Activated naive CD8-positive, alpha-beta T cell treated with anti-CD3 and anti-CD28 coated beads, Interleukin-2, amount 50 U/mL, for 24 hours (primary cell): Measurements from ENCODE around the gene FUT4.

Experiments used
- ATAC-seq: fragments of 150-1000 bp; cut with Tn5 transposase; one replicate; pipeline ENCODE4 v1.10.0; 2021
- DNase-seq: peaks from one replicate; pipeline ENCODE4 v3.0.0; 2021
- H3K27ac Mint-ChIP-seq: one replicate; pipeline ENCODE4 v1.8.0; 2021; ENCODE audit warnings: mild to moderate bottlenecking, mixed read lengths
- H3K27me3 Mint-ChIP-seq: one replicate; pipeline ENCODE4 v1.8.0; 2021; ENCODE audit warnings: mixed read lengths
- H3K36me3 Mint-ChIP-seq: one replicate; pipeline ENCODE4 v1.8.0; 2021; ENCODE audit warnings: low read depth, mixed read lengths
- H3K4me1 Mint-ChIP-seq: one replicate; pipeline ENCODE4 v1.8.0; 2021; ENCODE audit warnings: mixed read lengths
- H3K4me3 Mint-ChIP-seq: one replicate; pipeline ENCODE4 v1.8.0; 2021; ENCODE audit warnings: mild to moderate bottlenecking, moderate library complexity, mixed read lengths
- H3K9me3 Mint-ChIP-seq: one replicate; pipeline ENCODE4 v1.8.0; 2021; ENCODE audit warnings: mixed read lengths

FUT4 gene

DNA sequence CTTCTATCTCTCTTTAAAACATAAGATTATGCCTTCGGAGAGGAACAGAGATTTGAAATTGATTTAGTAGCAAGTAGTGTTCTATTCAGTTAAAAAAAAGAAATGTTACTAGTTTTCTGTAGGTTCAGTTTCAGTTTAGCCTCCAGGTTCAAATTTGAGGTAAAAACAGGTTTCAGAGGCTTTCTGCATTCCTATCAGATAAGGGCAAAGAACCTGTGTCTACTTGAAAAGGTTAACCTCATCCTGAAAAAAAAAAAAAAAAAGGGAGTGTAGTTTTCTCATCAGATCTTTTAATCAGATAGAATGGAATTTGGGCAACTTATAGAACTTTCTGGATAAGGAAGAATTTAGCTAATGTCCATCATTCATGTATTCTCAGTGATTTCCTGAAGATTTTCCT is 19.4 kb upstream of the FUT4 start:
- Mint-ChIP-seq H3K27ac (no peak overlapping the region), H3K27me3 (peaks cover 2% of the 10 kb centered on the region), H3K4me1 (no peaks in the 10 kb centered on the region), H3K36me3 (no peaks in the 10 kb centered on the region), H3K9me3 (no peaks in the 10 kb centered on the region), H3K4me3 (no peak overlapping the region)
- ATAC-seq (no peak), DNase-seq (no peak)

- Mint-ChIP-seq H3K4me3 (no peak overlapping the region), H3K27me3 (peaks cover 2% of the 10 kb centered on the region), H3K36me3 (no peaks in the 10 kb centered on the region), H3K4me1 (no peaks in the 10 kb centered on the region), H3K9me3 (no peaks in the 10 kb centered on the region), H3K27ac (no peak overlapping the region)
- ATAC-seq (no peak), DNase-seq (no peak)
Observed at GRCh38 chr11:94525546-94526324, 18.0 kb upstream of the FUT4 start.

- Mint-ChIP-seq H3K27me3 (peaks cover 4% of the 10 kb centered on the region), H3K27ac (no peak overlapping the region), H3K9me3 (no peaks in the 10 kb centered on the region), H3K36me3 (no peaks in the 10 kb centered on the region), H3K4me1 (no peaks in the 10 kb centered on the region), H3K4me3 (no peak overlapping the region)
- DNase-seq (no peak), ATAC-seq (no peak)
Observed at GRCh38 chr11:94526645-94527438, 16.9 kb upstream of the FUT4 start.

- Mint-ChIP-seq H3K4me3 (no peak overlapping the region), H3K27ac (no peak overlapping the region), H3K27me3 (peaks cover 5% of the 10 kb centered on the region), H3K36me3 (no peaks in the 10 kb centered on the region), H3K9me3 (no peaks in the 10 kb centered on the region), H3K4me1 (no peaks in the 10 kb centered on the region)
- DNase-seq (no peak), ATAC-seq (no peak)
Observed at GRCh38 chr11:94528551-94528950, 15.2 kb upstream of the FUT4 start.

DNA sequence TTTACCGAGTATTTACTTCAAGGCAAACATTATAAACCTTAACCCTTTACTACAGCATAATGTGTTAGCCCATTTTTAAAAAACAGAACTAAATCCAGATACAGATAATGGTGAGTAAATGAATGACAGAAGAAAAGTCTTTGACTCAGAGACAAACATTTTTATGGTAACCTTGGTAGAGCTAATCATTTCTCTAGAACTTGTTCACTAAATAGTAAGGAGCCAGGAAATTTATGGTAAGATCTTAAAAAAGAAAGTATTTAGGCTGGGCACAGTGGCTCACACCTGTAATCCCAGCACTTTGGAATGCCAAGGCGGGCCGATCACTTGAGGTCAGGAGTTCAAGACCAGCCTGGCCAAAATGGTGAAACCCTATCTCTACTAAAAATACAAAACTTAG is 11.5 kb upstream of the FUT4 start:
- Mint-ChIP-seq H3K4me1 (no peaks in the 10 kb centered on the region), H3K27ac (no peak overlapping the region), H3K27me3 (peaks cover 15% of the 10 kb centered on the region), H3K36me3 (no peaks in the 10 kb centered on the region), H3K9me3 (no peaks in the 10 kb centered on the region), H3K4me3 (no peak overlapping the region)
- DNase-seq (no peak), ATAC-seq (no peak)

- ATAC-seq (no peak), DNase-seq (no peak)
- H3K36me3 Mint-ChIP-seq, result no peaks in the 10 kb centered on the region
- H3K27ac Mint-ChIP-seq, result no peak overlapping the region
- peaks cover 21% of the 10 kb centered on the region for H3K27me3 Mint-ChIP-seq
- H3K9me3 Mint-ChIP-seq, result no peaks in the 10 kb centered on the region
- no peaks in the 10 kb centered on the region for H3K4me1 Mint-ChIP-seq
- no peak overlapping the region for H3K4me3 Mint-ChIP-seq
Observed at GRCh38 chr11:94533206-94533605, 10.5 kb upstream of the FUT4 start.

- DNase-seq (no peak), ATAC-seq (no peak)
- no peaks in the 10 kb centered on the region for H3K4me1 Mint-ChIP-seq
- no peaks in the 10 kb centered on the region for H3K36me3 Mint-ChIP-seq
- no peak overlapping the region for H3K4me3 Mint-ChIP-seq
- no peak overlapping the region for H3K27ac Mint-ChIP-seq
- no peaks in the 10 kb centered on the region for H3K9me3 Mint-ChIP-seq
- H3K27me3 Mint-ChIP-seq, result peaks cover 22% of the 10 kb centered on the region
Observed at GRCh38 chr11:94533696-94534630, 9.8 kb upstream of the FUT4 start.

DNA sequence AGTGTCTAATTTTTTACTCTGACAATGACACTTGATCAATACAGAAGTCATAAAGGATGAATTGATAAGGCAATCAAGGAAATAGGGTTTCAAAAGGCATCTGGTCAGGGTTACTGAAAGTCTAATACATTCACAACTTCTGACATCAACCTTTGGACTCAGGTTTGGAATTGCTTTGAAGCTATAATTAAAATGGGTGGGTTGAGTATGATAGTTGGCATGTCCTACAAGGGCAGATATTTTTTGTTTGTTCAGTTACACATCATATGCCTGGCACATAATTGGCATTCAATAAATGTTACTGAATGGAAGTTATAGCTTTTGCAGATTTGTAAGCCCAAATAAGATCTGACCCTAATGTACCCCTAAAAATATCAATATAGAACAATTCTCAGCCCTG is 7.3 kb upstream of the FUT4 start:
- no peaks in the 10 kb centered on the region for H3K9me3 Mint-ChIP-seq
- no peak overlapping the region for H3K4me3 Mint-ChIP-seq
- peaks cover 23% of the 10 kb centered on the region for H3K27me3 Mint-ChIP-seq
- no peaks in the 10 kb centered on the region for H3K36me3 Mint-ChIP-seq
- ATAC-seq, result no peak
- no peak overlapping the region for H3K27ac Mint-ChIP-seq
- no peak for DNase-seq
- H3K4me1 Mint-ChIP-seq, result no peaks in the 10 kb centered on the region

- Mint-ChIP-seq H3K27ac (no peak overlapping the region), H3K9me3 (no peaks in the 10 kb centered on the region), H3K4me1 (peaks cover 2% of the 10 kb centered on the region), H3K27me3 (peaks cover 23% of the 10 kb centered on the region), H3K36me3 (no peaks in the 10 kb centered on the region), H3K4me3 (no peak overlapping the region)
- no peak for ATAC-seq
- no peak for DNase-seq
Observed at GRCh38 chr11:94537031-94537600, 6.6 kb upstream of the FUT4 start.

DNA sequence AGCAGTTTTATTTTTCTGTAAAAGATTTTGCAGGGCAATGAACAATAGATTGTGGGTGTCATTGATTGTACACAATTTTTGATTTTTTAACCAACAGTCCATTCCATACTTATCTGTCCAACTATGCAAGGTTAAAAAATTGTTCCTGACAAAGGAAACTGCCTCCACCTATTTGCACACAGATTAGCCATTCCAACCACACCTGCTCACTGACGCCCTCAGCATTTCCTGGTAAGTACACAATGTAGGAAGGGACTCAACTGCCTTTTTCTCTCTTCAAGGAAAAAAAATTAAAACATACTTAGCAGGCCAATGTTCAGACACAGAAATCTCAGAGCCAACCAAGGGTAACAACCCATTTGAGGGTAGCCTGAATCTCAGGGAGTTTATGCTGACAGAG is 4.3 kb upstream of the FUT4 start:
- H3K36me3 Mint-ChIP-seq, result no peaks in the 10 kb centered on the region
- H3K4me3 Mint-ChIP-seq, result no peak overlapping the region
- H3K27me3 Mint-ChIP-seq, result peaks cover 20% of the 10 kb centered on the region
- DNase-seq (no peak), ATAC-seq (no peak)
- peaks cover 13% of the 10 kb centered on the region for H3K4me1 Mint-ChIP-seq
- no peaks in the 10 kb centered on the region for H3K9me3 Mint-ChIP-seq
- no peak overlapping the region for H3K27ac Mint-ChIP-seq

DNA sequence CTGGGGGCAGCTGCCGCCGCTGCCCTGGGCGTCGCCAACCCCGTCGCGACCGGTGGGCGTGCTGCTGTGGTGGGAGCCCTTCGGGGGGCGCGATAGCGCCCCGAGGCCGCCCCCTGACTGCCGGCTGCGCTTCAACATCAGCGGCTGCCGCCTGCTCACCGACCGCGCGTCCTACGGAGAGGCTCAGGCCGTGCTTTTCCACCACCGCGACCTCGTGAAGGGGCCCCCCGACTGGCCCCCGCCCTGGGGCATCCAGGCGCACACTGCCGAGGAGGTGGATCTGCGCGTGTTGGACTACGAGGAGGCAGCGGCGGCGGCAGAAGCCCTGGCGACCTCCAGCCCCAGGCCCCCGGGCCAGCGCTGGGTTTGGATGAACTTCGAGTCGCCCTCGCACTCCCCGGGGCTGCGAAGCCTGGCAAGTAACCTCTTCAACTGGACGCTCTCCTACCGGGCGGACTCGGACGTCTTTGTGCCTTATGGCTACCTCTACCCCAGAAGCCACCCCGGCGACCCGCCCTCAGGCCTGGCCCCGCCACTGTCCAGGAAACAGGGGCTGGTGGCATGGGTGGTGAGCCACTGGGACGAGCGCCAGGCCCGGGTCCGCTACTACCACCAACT is 1.0 kb downstream of the FUT4 start:
- Mint-ChIP-seq H3K36me3 (peaks cover 4% of the 10 kb centered on the region), H3K27me3 (no peaks in the 10 kb centered on the region), H3K4me1 (peaks cover 42% of the 10 kb centered on the region), H3K9me3 (no peaks in the 10 kb centered on the region), H3K27ac (no peak overlapping the region), H3K4me3 (peak overlapping the region; percentile 77)
- ATAC-seq (no peak), DNase-seq (no peak)

GRCh38 chr11:94545264-94546161 is 1.8 kb downstream of the FUT4 start:
- peak overlapping the region; percentile 77 for H3K4me3 Mint-ChIP-seq
- DNase-seq, result no peak
- H3K4me1 Mint-ChIP-seq, result peaks cover 42% of the 10 kb centered on the region
- peaks cover 4% of the 10 kb centered on the region for H3K36me3 Mint-ChIP-seq
- no peaks in the 10 kb centered on the region for H3K9me3 Mint-ChIP-seq
- ATAC-seq, result no peak
- no peak overlapping the region for H3K27ac Mint-ChIP-seq
- H3K27me3 Mint-ChIP-seq, result no peaks in the 10 kb centered on the region

- H3K36me3 Mint-ChIP-seq, result peaks cover 4% of the 10 kb centered on the region
- no peaks in the 10 kb centered on the region for H3K9me3 Mint-ChIP-seq
- no peak overlapping the region for H3K27ac Mint-ChIP-seq
- peaks cover 42% of the 10 kb centered on the region for H3K4me1 Mint-ChIP-seq
- H3K4me3 Mint-ChIP-seq, result peak overlapping the region; percentile 77
- ATAC-seq, result no peak
- no peaks in the 10 kb centered on the region for H3K27me3 Mint-ChIP-seq
- no peak for DNase-seq
Observed at GRCh38 chr11:94546162-94546470, 2.4 kb downstream of the FUT4 start.
